Activated CD8-positive, alpha-beta T cell treated with anti-CD3 and anti-CD28 coated beads for 36 hours (primary cell): ENCODE data around the gene ARFGAP1. TPM values are rescaled to one million over a fixed set of nuclear protein-coding genes. Genes with fewer than 3 reads are reported as not detected.

Source experiments
- ATAC-seq: fragments of 200-7000 bp; cut with Tn5 transposase; one replicate; pipeline ENCODE4 v1.10.0; 2021; ENCODE audit warnings: mild to moderate bottlenecking, moderate library complexity
- CTCF ChIA-PET: fragments of 350-600 bp; sonication (Branson Sonifier 250); formaldehyde crosslinking; loops from one replicate; lab custom pipeline; 2021; ENCODE audit warnings: antibody characterized with exemption; lab: Charles Lee
- POLR2A ChIA-PET: fragments of 350-600 bp; sonication (Branson Sonifier 250); formaldehyde crosslinking; loops from one replicate; lab custom pipeline; 2021; ENCODE audit warnings: antibody characterized with exemption; lab: Charles Lee
- DNase-seq: peaks from one replicate; pipeline ENCODE4 v3.0.0-alpha.2; 2020
- H3K27ac Mint-ChIP-seq: one replicate; pipeline ENCODE4 v1.8.0; 2021; ENCODE audit warnings: mild to moderate bottlenecking, mixed read lengths
- H3K27me3 Mint-ChIP-seq: one replicate; pipeline ENCODE4 v1.8.0; 2021; ENCODE audit warnings: mixed read lengths
- H3K36me3 Mint-ChIP-seq: one replicate; pipeline ENCODE4 v1.8.0; 2021; ENCODE audit warnings: low read depth, mixed read lengths
- H3K4me1 Mint-ChIP-seq: one replicate; pipeline ENCODE4 v1.8.0; 2021; ENCODE audit warnings: low read depth, mixed read lengths
- H3K4me3 Mint-ChIP-seq: one replicate; pipeline ENCODE4 v1.8.0; 2021; ENCODE audit warnings: mild to moderate bottlenecking, moderate library complexity, mixed read lengths
- H3K9me3 Mint-ChIP-seq: one replicate; pipeline ENCODE4 v1.8.0; 2021; ENCODE audit warnings: mixed read lengths
- CTCF ChIP-seq: fragments of 200-600 bp; IDR thresholded peaks from one replicate; pipeline ENCODE4 v1.8.0; 2022; ENCODE audit warnings: antibody characterized with exemption, mild to moderate bottlenecking
- intact Hi-C: fragments of 100-400 bp; cut with micrococcal nuclease; formaldehyde crosslinking; loops from one replicate; pipeline ENCODE4 v1.10.0; 2022
- total RNA-seq, 2 experiments: library from RNA; stranded (reverse); gene quantifications; one replicate each; pipeline ENCODE4 v1.2.3, GENCODE V29; 2021

ARFGAP1 gene
- total RNA-seq, 2 experiments from 2014 or later: 71.3 to 75.0 TPM

- Mint-ChIP-seq H3K4me3 (peak overlapping the region; percentile 15), H3K9me3 (no peaks in the 10 kb centered on the region), H3K36me3 (no peaks in the 10 kb centered on the region), H3K27ac (no peak overlapping the region), H3K4me1 (peaks cover 8% of the 10 kb centered on the region), H3K27me3 (peaks cover 21% of the 10 kb centered on the region)
- CTCF ChIA-PET: interaction anchor here (0.9 to 7.8 kb wide), 8 partner anchors 11 to 78 kb away, joined by 3 to 95 read pairs (median 8); no protein-coding TSS in a partner anchor
- peak; percentile 69 for TF ChIP-seq CTCF
- DNase-seq: peak; percentile 58
- peak; percentile 52 for ATAC-seq
- intact Hi-C loops: no loop called here
- POLR2A ChIA-PET: interaction anchor here (1.3 to 1.7 kb wide), 3 partner anchors 15 to 20 kb away, joined by 3 to 4 read pairs (median 4); no protein-coding TSS in a partner anchor
These were observed 37.8 kb upstream of the ARFGAP1 start for GRCh38 chr20:63234693-63235398.

GRCh38 chr20:63235399-63235983, 37.1 kb upstream of the ARFGAP1 start, which contains the start of gene BIRC7:
Gene BIRC7 (plus strand): TSS chr20:63235905. CDS start chr20:63236097, 192 bp downstream.
- ChIA-PET CTCF (interaction anchor here (1.2 to 7.8 kb wide), 7 partner anchors 10 to 55 kb away, joined by 3 to 95 read pairs (median 9); no protein-coding TSS in a partner anchor), POLR2A (interaction anchor here (1.0 to 1.7 kb wide), 4 partner anchors 16 to 20 kb away, joined by 3 to 4 read pairs (median 4); no protein-coding TSS in a partner anchor)
- Mint-ChIP-seq H3K9me3 (no peaks in the 10 kb centered on the region), H3K36me3 (no peaks in the 10 kb centered on the region), H3K4me3 (peak within 1 kb of the TSS; percentile 52), H3K27me3 (peaks cover 15% of the 10 kb centered on the region), H3K27ac (peak within 1 kb of the TSS; percentile 79), H3K4me1 (peaks cover 8% of the 10 kb centered on the region)
- no peak for TF ChIP-seq CTCF
- ATAC-seq (peak; percentile 79), DNase-seq (peak; percentile 76)
- intact Hi-C loops: no loop called here

GRCh38 chr20:63236116-63236837, 36.3 kb upstream of the ARFGAP1 start:
- ChIA-PET POLR2A (interaction anchor here (0.8 to 1.0 kb wide), 2 partner anchors 16 to 171 kb away, joined by 3 read pairs; no protein-coding TSS in a partner anchor), CTCF (interaction anchor here (0.6 to 7.8 kb wide), 6 partner anchors 12 to 160 kb away, joined by 3 to 95 read pairs (median 8); no protein-coding TSS in a partner anchor)
- H3K4me3 Mint-ChIP-seq: peak overlapping the region; percentile 5
- no peaks in the 10 kb centered on the region for H3K36me3 Mint-ChIP-seq
- DNase-seq (no peak), ATAC-seq (no peak)
- H3K27ac Mint-ChIP-seq: no peak overlapping the region
- no peaks in the 10 kb centered on the region for H3K9me3 Mint-ChIP-seq
- peaks cover 8% of the 10 kb centered on the region for H3K27me3 Mint-ChIP-seq
- no peak for TF ChIP-seq CTCF
- H3K4me1 Mint-ChIP-seq: peaks cover 8% of the 10 kb centered on the region
- intact Hi-C loops: no loop called here

- Mint-ChIP-seq H3K9me3 (no peaks in the 10 kb centered on the region), H3K4me1 (peaks cover 8% of the 10 kb centered on the region)
These were observed 34.6 kb upstream of the ARFGAP1 start for GRCh38 chr20:63238031-63238430.

More at GRCh38 chr20:63238031-63238430, 34.6 kb upstream of the ARFGAP1 start:
- ChIA-PET POLR2A (interaction anchor here (1.6 kb wide), 1 partner anchor 53 kb away, joined by 4 read pairs; no protein-coding TSS in a partner anchor), CTCF (interaction anchor here (0.8 to 7.8 kb wide), 2 partner anchors 14 to 54 kb away, joined by 3 to 95 read pairs; no protein-coding TSS in a partner anchor)
- intact Hi-C loops: no loop called here
- ATAC-seq (no peak), DNase-seq (no peak)
- no peak for TF ChIP-seq CTCF
- no peaks in the 10 kb centered on the region for H3K36me3 Mint-ChIP-seq
- H3K27me3 Mint-ChIP-seq: no peaks in the 10 kb centered on the region
- H3K27ac Mint-ChIP-seq: no peak overlapping the region
- H3K4me3 Mint-ChIP-seq: no peak overlapping the region
